Ovary (tissue), 9 donors: ENCODE results near the gene BTBD8. TPM values are rescaled to one million over a fixed set of nuclear protein-coding genes. Genes with fewer than 3 reads are reported as not detected.

Experiments used
- DNase-seq, 5 donors: peaks; one replicate each; pipeline ENCODE4 v3.0.0-alpha.2; 2019 to 2020
- H3K27ac ChIP-seq, 2 donors: fragments of 200-600 bp; one replicate each; pipeline versions ENCODE4 v1.5.1 to v1.8.0; 2019 to 2022
- H3K27me3 ChIP-seq: fragments of 200-600 bp; one replicate; pipeline ENCODE4 v1.8.0; 2022
- H3K36me3 ChIP-seq: fragments of 200-600 bp; sonication (generic); one replicate; pipeline ENCODE4 v1.5.1; 2019
- H3K4me1 ChIP-seq: one replicate; pipeline ENCODE4 v1.8.1; 2013; ENCODE audit warnings: mild to moderate bottlenecking, moderate library complexity; ENCODE audit not compliant: insufficient read depth
- H3K4me3 ChIP-seq: fragments of 200-600 bp; sonication (generic); one replicate; pipeline ENCODE4 v1.5.1; 2017
- H3K9me3 ChIP-seq, 2 donors: fragments of 200-600 bp in 1 of 2; sonication (generic) in 1 of 2; one replicate each; pipeline versions ENCODE4 v1.5.1 to v1.8.1; 2013 to 2019; ENCODE audit warnings: mild to moderate bottlenecking in 1 of 2, moderate library complexity in 1 of 2
- EP300 ChIP-seq: sonication (generic); formaldehyde crosslinking; IDR thresholded peaks from one replicate; pipeline ENCODE4 v1.6.1; 2017; ENCODE audit warnings: antibody characterized with exemption
- POLR2A ChIP-seq: fragments of 450-650 bp; IDR thresholded peaks from one replicate; pipeline ENCODE4 v1.6.1; 2017; ENCODE audit warnings: antibody characterized with exemption, mild to moderate bottlenecking, moderate library complexity
- WGBS, 3 donors: extraction: QIAGEN DNeasy Blood & Tissue Kit in 1 of 3; methylation state at CpG; one replicate each; pipeline versions ENCODE4 v1.1.5 to v1.1.7; 2013 to 2017; 5-methylcytosine and 5-hydroxymethylcytosine counted together
- intact Hi-C, 4 donors: fragments of 100-400 bp; cut with DNase I; formaldehyde crosslinking; loops; one replicate each; pipeline versions ENCODE4 v1.11.0 to v1.15.1; 2022 to 2023
- polyA plus RNA-seq, 2 donors: library from polyadenylated mRNA; stranded (reverse); fragments of 200-250 nt in 1 of 2; fragments of 350-450 nt in 1 of 2; fragmentation: Illumina TruSeq in 1 of 2; extraction: RNeasy Lipid Tissue Mini Kit (QIAGEN cat#74804) in 1 of 2; gene quantifications; one replicate each; pipeline ENCODE4 v1.2.3, GENCODE V29; 2013 to 2014
- total RNA-seq, 7 donors: library from RNA; depleted of rRNA in 2 of 7; stranded (reverse); fragments of >200 nt in 2 of 7; fragmentation: NEBNext Ultra II Directional in 3 of 7; extraction: Animal tissue kit (Norgen Biotek cat#: 25700) in 3 of 7; gene quantifications; one replicate each; pipeline versions ENCODE4 v1.1.0 to v1.2.4, GENCODE V29; 2016 to 2023
- TF ChIP-seq, protein P1 (sequence below), 3 donors: fragments of 450-650 bp in 2 of 3; fragments of 200-600 bp in 1 of 3; IDR thresholded peaks; one replicate each; pipeline versions ENCODE4 v1.5.1 to v1.8.0; 2016 to 2022; ENCODE audit warnings: antibody characterized with exemption in 3 of 3, mild to moderate bottlenecking in 1 of 3
- donor health status: DM: no; HTN: no; CAD: no; lungs with moderate emphysema.
- donor health status: DM: no; HTN: no; CAD: no.
- donor health status: Bipolar disorder and iron deficiency.
- donor health status: DM: yes; HTN: yes; CAD: no.
- donor health status: DM: no; HTN: no; CAD: no.
- donor health status: DM: yes; HTN: yes; CAD: no.

The BTBD8 gene
- total and polyA plus RNA-seq, 9 donors: 2.0 to 7.7 (median 4.7) TPM

GRCh38 chr1:92126088-92126487, 45.9 kb downstream of the BTBD8 start:
- H3K4me1 ChIP-seq: no peaks in the 10 kb centered on the region
- no peaks in the 10 kb centered on the region for H3K36me3 ChIP-seq
- TF ChIP-seq POLR2A (no peak), EP300 (no peak)
- TF ChIP-seq, protein P1, sequence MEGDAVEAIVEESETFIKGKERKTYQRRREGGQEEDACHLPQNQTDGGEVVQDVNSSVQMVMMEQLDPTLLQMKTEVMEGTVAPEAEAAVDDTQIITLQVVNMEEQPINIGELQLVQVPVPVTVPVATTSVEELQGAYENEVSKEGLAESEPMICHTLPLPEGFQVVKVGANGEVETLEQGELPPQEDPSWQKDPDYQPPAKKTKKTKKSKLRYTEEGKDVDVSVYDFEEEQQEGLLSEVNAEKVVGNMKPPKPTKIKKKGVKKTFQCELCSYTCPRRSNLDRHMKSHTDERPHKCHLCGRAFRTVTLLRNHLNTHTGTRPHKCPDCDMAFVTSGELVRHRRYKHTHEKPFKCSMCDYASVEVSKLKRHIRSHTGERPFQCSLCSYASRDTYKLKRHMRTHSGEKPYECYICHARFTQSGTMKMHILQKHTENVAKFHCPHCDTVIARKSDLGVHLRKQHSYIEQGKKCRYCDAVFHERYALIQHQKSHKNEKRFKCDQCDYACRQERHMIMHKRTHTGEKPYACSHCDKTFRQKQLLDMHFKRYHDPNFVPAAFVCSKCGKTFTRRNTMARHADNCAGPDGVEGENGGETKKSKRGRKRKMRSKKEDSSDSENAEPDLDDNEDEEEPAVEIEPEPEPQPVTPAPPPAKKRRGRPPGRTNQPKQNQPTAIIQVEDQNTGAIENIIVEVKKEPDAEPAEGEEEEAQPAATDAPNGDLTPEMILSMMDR (IDR thresholded peaks at IDR 0.05): no peak
- intact Hi-C loops: no loop called here
- no peak overlapping the region for H3K4me3 ChIP-seq
- no peaks in the 10 kb centered on the region for H3K9me3 ChIP-seq
- DNase-seq: no peak
- WGBS, 3 donors: 79 to 86% (median 83%) methylated on average over 3 of the region's 3 CpGs
- no peaks in the 10 kb centered on the region for H3K27me3 ChIP-seq
- H3K27ac ChIP-seq: no peak overlapping the region

DNA sequence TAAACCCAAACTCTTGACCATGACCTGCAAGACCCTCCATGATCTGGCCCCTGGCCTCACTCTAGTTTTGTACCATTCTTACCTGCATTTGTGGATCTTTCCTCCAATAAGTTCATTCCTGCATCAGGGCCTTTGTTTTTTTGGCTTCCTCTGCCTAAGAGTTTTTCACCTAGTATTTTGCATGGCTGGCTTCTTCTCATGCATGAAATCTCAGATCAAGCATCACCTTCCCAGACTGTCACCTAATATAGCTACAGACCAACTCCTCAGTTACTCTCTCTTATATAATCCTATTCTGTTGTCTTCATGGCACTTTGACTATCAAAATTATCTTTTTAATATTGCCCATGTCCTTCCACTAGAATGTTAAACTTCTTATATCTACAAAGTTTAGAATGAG, 54.2 kb downstream of the BTBD8 start:
- no peak for DNase-seq
- H3K4me3 ChIP-seq: no peak overlapping the region
- H3K36me3 ChIP-seq: no peaks in the 10 kb centered on the region
- no peaks in the 10 kb centered on the region for H3K4me1 ChIP-seq
- intact Hi-C loops: no loop called here
- H3K27ac ChIP-seq: no peak overlapping the region
- no peaks in the 10 kb centered on the region for H3K27me3 ChIP-seq
- TF ChIP-seq EP300: no peak
- TF ChIP-seq POLR2A: no peak
- TF ChIP-seq, protein P1 (IDR thresholded peaks at IDR 0.05): no peak
- no peaks in the 10 kb centered on the region for H3K9me3 ChIP-seq

DNA sequence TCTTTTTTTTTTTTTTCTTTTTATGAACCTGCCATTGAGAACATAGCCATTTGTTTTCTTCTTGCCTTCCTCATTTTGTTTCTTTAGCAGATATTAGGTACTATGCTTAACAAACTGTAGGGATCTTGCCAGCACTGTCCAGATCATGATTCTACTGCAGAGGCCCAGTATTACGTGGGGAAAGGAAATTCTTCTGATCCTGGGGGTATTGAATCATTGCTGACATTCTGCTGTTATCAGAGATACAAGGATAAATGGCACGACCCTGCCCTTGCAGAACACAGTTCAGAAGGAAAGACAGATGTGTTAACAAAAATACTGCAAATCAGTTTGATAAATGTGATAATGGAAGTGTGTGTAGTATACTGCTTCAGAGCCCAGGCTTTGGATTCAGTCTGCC, 56.2 kb downstream of the BTBD8 start:
- H3K27me3 ChIP-seq: no peaks in the 10 kb centered on the region
- no peak for DNase-seq
- H3K27ac ChIP-seq: no peak overlapping the region
- H3K4me3 ChIP-seq: no peak overlapping the region
- H3K4me1 ChIP-seq: no peaks in the 10 kb centered on the region
- no peaks in the 10 kb centered on the region for H3K36me3 ChIP-seq
- TF ChIP-seq POLR2A (no peak), EP300 (no peak)
- TF ChIP-seq, protein P1 (IDR thresholded peaks at IDR 0.05): no peak
- intact Hi-C loops: no loop called here
- WGBS, 3 donors: 58 to 71% (median 63%) methylated on average over 2 of the region's 2 CpGs
- no peaks in the 10 kb centered on the region for H3K9me3 ChIP-seq

GRCh38 chr1:92154934-92155333, 74.8 kb downstream of the BTBD8 start:
- Histone ChIP-seq H3K4me3 (no peak overlapping the region), H3K27ac (no peak overlapping the region), H3K36me3 (no peaks in the 10 kb centered on the region), H3K9me3 (no peaks in the 10 kb centered on the region), H3K27me3 (no peaks in the 10 kb centered on the region), H3K4me1 (no peaks in the 10 kb centered on the region)
- no peak for DNase-seq
- WGBS, 3 donors: 92 to 99% (median 96%) methylated on average over 2 of the region's 2 CpGs
- intact Hi-C loops: no loop called here
- TF ChIP-seq, protein P1 (IDR thresholded peaks at IDR 0.05): no peak
- TF ChIP-seq EP300 (no peak), POLR2A (no peak)

DNA sequence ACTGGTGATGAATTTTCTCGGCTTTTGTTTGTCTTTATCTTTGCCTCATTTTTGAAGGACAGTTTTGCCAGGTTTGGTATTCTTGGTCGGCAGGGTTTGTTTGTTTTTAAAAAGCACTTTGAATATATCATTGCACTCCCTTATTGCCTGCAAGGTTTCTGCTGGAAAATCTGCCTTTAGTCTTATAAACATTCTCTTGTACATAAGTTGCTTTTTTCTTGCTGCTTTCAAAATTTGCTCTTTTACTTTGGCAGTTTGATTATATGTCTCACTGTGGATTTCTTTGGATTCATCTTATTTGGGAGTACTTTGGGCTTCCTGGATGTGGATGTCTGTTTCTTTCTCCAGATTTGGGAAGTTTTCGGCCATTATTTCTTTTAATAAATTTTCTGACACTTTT, 79.4 kb downstream of the BTBD8 start:
- WGBS, 3 donors: 87 to 94% (median 90%) methylated on average over 3 of the region's 3 CpGs
- no peak for DNase-seq

More for the DNA sequence above, 79.4 kb downstream of the BTBD8 start:
- H3K4me3 ChIP-seq: no peak overlapping the region
- TF ChIP-seq POLR2A: no peak
- TF ChIP-seq, protein P1 (IDR thresholded peaks at IDR 0.05): no peak
- no peak for TF ChIP-seq EP300
- H3K27me3 ChIP-seq: no peaks in the 10 kb centered on the region
- H3K36me3 ChIP-seq: no peaks in the 10 kb centered on the region
- H3K9me3 ChIP-seq: peaks cover 0 to 3% of the 10 kb centered on the region in 2 donors
- intact Hi-C loops: no loop called here
- H3K27ac ChIP-seq: no peak overlapping the region
- H3K4me1 ChIP-seq: no peaks in the 10 kb centered on the region
